NCI-H82 treated with DMSO at 0.1 percent for 48 hours (cell line): Measurements from ENCODE around the gene ETV3L.

Source experiments
- DNase-seq: peaks from one replicate; lab custom pipeline; 2025; ENCODE audit not compliant: unreplicated experiment; lab: John Stamatoyannopoulos, UW

ETV3L gene

DNA sequence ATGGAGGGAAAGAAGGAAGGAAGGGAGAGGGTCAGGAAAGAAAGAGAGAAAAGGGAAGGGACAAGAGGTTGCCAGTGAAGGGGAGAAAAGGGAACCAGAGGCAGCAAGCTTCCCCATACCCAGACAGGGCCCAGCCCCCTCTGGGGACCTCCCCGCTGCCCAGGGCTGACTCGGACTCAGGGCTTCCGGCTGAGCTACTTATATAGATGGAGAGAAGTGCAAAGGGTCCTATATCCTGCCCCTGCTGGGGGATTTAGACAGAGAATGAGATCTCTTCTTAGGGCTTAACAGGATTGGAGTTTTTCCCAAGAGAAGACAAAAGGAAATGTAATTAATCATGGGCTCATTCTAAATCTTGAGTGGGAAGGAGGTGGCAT is at the start of gene ETV3L:
Gene ETV3L, minus strand, starts transcription at position 176 of the 377 bp plus-strand sequence. CDS start 285 bp downstream, outside the sequence.
- peak; percentile 97 for DNase-seq

- DNase-seq, result no peak
These were observed 48.5 kb upstream of the ETV3L start for GRCh38 chr1:157147906-157148700.

DNA sequence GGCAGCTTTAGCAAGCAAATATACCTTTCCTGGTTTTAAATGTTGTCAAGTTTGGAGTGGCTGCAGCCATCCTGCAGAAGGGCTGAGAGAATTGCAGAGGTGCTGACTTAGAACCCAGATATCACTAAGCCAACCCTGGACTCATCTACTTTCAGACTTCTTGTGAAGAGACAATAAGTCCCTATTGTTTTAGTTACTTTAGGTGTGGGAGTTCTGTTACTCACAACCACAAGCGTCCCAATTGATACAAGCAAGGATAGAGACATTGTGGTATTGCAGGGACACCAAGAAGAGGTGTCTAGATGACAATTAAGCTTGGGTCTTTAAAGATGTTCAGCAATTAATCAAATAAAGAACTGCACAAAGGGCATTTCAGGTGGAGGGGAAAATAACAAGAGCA is 47.4 kb upstream of the ETV3L start:
- no peak for DNase-seq

- DNase-seq, result no peak
These were observed 46.6 kb upstream of the ETV3L start for GRCh38 chr1:157146244-157146643.

DNA sequence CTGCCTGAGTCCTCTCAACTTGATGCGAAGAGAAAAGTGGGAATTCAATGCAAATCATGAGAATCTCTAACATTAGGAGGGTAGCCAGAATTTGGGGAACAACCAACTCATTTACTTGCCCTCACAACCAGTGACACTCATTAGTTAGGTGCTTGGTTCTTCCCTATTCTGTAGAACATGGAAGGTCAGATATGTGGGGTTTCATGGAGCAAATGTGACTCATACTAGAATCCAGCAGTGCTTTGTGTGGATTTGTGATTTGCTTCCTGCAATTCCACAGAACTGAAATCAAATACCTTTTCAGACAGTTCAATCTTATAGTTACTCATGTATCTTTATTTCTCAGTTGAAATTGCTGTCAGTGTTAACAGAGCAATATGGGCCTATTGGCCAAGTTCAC is 45.5 kb upstream of the ETV3L start:
- no peak for DNase-seq

DNA sequence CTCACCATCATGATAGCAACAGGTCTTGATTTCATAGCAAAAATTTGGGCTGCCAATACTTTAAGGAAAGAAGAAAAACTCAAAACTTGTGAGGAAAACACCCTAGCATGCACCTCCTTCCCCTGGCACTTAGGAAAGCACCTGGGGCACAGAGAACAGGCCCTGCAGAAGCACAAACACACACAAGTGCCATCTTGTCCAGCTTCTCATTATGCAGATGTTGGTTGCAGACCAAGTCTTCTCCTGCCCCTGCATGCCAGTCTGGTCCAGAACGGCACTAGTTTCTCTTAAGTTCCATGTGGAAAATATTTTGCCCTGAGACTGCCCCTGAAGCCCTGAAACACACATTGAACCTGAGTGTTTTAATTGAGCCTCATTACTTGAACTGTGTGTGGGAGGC is 44.9 kb upstream of the ETV3L start:
- no peak for DNase-seq

DNA sequence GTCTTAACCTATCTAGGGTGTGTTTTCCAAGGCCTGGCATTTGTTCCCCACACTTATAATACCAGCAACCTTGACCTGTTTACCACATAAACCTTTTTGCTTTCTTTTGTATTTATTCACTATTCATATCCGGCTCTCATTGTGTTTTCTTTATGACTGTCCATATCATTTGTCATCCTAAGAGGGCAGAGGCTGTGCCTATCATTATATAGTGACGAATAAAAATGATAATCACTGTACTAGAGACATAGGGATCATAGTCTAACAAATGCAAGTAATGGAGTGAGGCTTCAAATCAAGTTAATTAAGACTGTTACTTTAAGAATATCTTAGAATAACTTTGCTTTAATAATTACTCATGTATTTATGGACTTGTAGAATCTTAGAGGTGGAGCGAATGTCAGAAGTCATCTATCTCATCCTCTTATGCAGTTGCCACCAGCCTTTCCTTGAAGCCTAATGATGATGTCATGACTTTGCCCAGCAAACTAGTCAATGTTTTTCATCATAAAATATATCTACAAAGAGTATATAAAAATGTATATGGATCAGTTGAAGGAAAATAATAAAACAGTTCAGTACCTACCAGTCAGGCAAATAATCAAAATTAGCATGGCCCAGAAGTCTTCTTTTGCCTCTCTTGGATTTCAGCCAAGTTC is 43.3 kb upstream of the ETV3L start:
- DNase-seq, result no peak

DNA sequence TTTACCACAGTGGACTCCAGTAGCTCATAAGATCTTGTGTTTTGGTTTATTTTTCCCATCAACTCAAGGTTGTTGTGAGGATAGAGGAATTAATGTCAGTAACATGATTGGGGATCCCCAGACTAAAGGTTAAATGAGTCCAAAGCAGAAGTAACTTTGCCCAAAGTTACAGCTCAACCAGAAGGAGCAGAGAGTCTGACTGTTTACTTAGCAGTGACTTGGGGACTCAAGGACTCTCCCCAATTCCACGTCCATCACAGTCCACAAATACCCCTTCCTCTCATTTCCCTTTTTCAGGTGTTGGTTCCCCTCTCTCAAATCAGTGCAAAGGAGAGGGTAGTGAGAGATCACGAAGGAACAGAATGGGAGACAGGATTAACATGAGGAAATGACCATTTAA is 42.6 kb upstream of the ETV3L start:
- DNase-seq, result no peak

GRCh38 chr1:157141212-157141855 is 41.7 kb upstream of the ETV3L start:
- no peak for DNase-seq

- no peak for DNase-seq
These were observed 40.5 kb upstream of the ETV3L start for GRCh38 chr1:157140063-157140588.

- no peak for DNase-seq
These were observed 39.6 kb upstream of the ETV3L start for GRCh38 chr1:157139052-157139715.

GRCh38 chr1:157138220-157139051 is 38.8 kb upstream of the ETV3L start, which contains the start of gene ETV3:
Gene ETV3, minus strand, starts transcription at chr1:157138395. Its CDS starts 2,043 bp downstream, at chr1:157136352.
- DNase-seq, result peak; percentile 86

- no peak for DNase-seq
These were observed 38.0 kb upstream of the ETV3L start for GRCh38 chr1:157137408-157138219.

- no peak for DNase-seq
These were observed 37.4 kb upstream of the ETV3L start for GRCh38 chr1:157137046-157137407.

DNA sequence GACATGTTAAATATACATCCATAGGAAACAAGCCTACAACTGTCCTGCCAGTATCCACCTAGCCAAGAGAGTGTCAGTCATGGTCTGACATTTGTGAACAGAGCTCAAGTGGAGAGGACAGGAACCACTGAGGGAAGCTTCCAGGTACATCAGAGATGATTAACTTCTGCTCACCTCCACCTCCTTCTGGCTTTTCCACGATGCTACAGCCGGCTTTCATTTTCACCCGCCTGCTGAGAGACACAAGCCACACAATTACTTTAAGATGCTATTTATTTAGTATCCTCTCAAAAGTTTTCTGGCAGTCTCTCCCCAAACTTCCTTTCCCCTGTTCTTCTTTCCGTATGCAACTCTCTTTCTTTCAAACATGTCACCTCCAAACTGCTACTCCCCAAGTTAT is 36.5 kb upstream of the ETV3L start:
- no peak for DNase-seq

- DNase-seq, result no peak
These were observed 36.0 kb upstream of the ETV3L start for GRCh38 chr1:157135646-157136045.

- no peak for DNase-seq
These were observed 35.5 kb upstream of the ETV3L start for GRCh38 chr1:157135070-157135469.

GRCh38 chr1:157134442-157134841 is 34.8 kb upstream of the ETV3L start:
- DNase-seq, result no peak

GRCh38 chr1:157133426-157133825 is 33.8 kb upstream of the ETV3L start:
- no peak for DNase-seq
